Upper lobe of left lung (tissue), 6 donors: Measurements from ENCODE around the gene PLEKHG3. TPM values are rescaled to one million over a fixed set of nuclear protein-coding genes. Genes with fewer than 3 reads are reported as not detected.

Experiments
- ATAC-seq, 2 donors: fragments of 200-7000 bp; cut with Tn5 transposase; one replicate each; pipeline ENCODE4 v1.9.1; 2022; ENCODE audit warnings: mild to moderate bottlenecking in 2 of 2, moderate library complexity in 2 of 2; ENCODE audit not compliant: low FRiP score in 2 of 2
- DNase-seq, 2 donors: peaks; one replicate each; pipeline ENCODE4 v3.0.0-alpha.2; 2019 to 2020
- H3K27ac ChIP-seq, 4 donors: fragments of 200-600 bp; sonication (generic); one replicate each; pipeline ENCODE4 v1.5.1; 2016 to 2019
- H3K27me3 ChIP-seq, 4 donors: fragments of 200-600 bp; sonication (generic); one replicate each; pipeline ENCODE4 v1.5.1; 2017 to 2019
- H3K36me3 ChIP-seq, 4 donors: fragments of 200-600 bp; sonication (generic); one replicate each; pipeline ENCODE4 v1.5.1; 2016 to 2019
- H3K4me1 ChIP-seq, 4 donors: fragments of 200-600 bp; sonication (generic); one replicate each; pipeline ENCODE4 v1.5.1; 2018 to 2019
- H3K4me3 ChIP-seq, 4 donors: fragments of 200-600 bp; sonication (generic); one replicate each; pipeline ENCODE4 v1.5.1; 2017 to 2019; ENCODE audit warnings: mild to moderate bottlenecking in 2 of 4, moderate library complexity in 1 of 4
- H3K9me3 ChIP-seq, 4 donors: fragments of 200-600 bp; sonication (generic); one replicate each; pipeline ENCODE4 v1.5.1; 2018 to 2019
- EP300 ChIP-seq, 4 donors: sonication (generic); formaldehyde crosslinking; IDR thresholded peaks; one replicate each; pipeline ENCODE4 v1.5.1; 2017; ENCODE audit warnings: antibody characterized with exemption in 4 of 4, control low read depth in 2 of 4
- POLR2A ChIP-seq, 4 donors: fragments of 450-650 bp; IDR thresholded peaks; one replicate each; pipeline ENCODE4 v1.5.1; 2016 to 2017; ENCODE audit warnings: antibody characterized with exemption in 4 of 4, mild to moderate bottlenecking in 2 of 4
- POLR2AphosphoS5 ChIP-seq, 2 donors: sonication (generic); formaldehyde crosslinking; IDR thresholded peaks; one replicate each; pipeline ENCODE4 v1.5.1; 2017; ENCODE audit warnings: antibody characterized with exemption in 2 of 2
- WGBS, 2 donors: methylation state at CpG; one replicate each; pipeline ENCODE4 v1.1.5; 2017 to 2018; 5-methylcytosine and 5-hydroxymethylcytosine counted together
- total RNA-seq, 6 donors: library from RNA; depleted of rRNA in 4 of 6; stranded (reverse); fragments of >200 nt in 4 of 6; gene quantifications; one replicate each; pipeline versions ENCODE4 v1.1.0 to v1.2.1, GENCODE V29; 2016 to 2021
- TF ChIP-seq, protein P1 (sequence below), 6 experiments: fragments of 450-650 bp in 4 of 6; fragments of 200-600 bp in 2 of 6; sonication (generic) in 2 of 6; IDR thresholded peaks; one replicate each; pipeline ENCODE4 v1.5.1; 2016 to 2019; ENCODE audit warnings: antibody characterized with exemption in 6 of 6
- donor health status: DM: no; HTN: no; CAD: no; lungs with moderate emphysema.
- donor health status: DM: no; HTN: yes; CAD: no; lungs with severe emphysema.

PLEKHG3 gene
- total RNA-seq, 6 donors from 2014 or later, result 12.8 to 49.2 (median 34.8) TPM

DNA sequence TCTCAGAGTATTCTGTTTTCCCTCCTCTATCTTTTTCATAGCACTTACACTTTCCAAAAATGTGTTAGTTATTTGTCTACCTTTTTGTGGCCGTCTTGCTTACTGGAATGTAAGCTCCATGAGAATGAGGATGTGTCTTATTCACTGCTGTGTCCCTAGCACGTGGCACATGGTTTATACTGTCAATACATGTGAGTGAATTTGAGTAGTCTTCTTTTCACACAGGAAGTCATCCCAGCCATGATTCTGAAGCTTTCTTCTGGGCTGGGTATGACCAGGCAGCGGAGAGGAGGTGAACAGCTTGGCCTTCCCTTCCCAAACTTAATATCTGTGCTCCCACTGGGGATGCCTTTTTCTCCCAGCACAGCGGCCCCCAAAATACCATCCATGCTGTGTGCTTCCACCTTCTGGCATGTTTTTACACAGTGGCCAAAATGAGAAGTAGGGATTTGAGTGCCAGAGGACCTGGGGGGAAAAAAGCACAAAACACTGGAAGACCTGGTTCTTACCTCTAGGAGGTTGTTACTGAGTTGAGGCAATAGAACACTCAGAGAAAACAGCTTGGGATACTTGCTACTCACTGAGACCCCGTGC, 10.3 kb downstream of the PLEKHG3 start:
- Histone ChIP-seq H3K27ac (no peak overlapping the region), H3K27me3 (no peaks in the 10 kb centered on the region), H3K36me3 (no peaks in the 10 kb centered on the region), H3K4me1 (peaks cover 31 to 56% (median 32%) of the 10 kb centered on the region in 4 donors), H3K4me3 (no peak overlapping the region), H3K9me3 (peaks cover 0 to 9% (median 2%) of the 10 kb centered on the region in 4 donors)
- WGBS, 2 donors, result 78 to 82% methylated on average over 5 of the region's 5 CpGs
- no peak for TF ChIP-seq POLR2AphosphoS5 (IDR thresholded peaks at IDR 0.05)
- TF ChIP-seq, protein P1, sequence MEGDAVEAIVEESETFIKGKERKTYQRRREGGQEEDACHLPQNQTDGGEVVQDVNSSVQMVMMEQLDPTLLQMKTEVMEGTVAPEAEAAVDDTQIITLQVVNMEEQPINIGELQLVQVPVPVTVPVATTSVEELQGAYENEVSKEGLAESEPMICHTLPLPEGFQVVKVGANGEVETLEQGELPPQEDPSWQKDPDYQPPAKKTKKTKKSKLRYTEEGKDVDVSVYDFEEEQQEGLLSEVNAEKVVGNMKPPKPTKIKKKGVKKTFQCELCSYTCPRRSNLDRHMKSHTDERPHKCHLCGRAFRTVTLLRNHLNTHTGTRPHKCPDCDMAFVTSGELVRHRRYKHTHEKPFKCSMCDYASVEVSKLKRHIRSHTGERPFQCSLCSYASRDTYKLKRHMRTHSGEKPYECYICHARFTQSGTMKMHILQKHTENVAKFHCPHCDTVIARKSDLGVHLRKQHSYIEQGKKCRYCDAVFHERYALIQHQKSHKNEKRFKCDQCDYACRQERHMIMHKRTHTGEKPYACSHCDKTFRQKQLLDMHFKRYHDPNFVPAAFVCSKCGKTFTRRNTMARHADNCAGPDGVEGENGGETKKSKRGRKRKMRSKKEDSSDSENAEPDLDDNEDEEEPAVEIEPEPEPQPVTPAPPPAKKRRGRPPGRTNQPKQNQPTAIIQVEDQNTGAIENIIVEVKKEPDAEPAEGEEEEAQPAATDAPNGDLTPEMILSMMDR (IDR thresholded peaks at IDR 0.05), result no peak
- TF ChIP-seq EP300 (IDR thresholded peaks at IDR 0.05), result no peak
- no peak for TF ChIP-seq POLR2A (IDR thresholded peaks at IDR 0.05)
- ATAC-seq, result no peak
- no peak for DNase-seq

DNA sequence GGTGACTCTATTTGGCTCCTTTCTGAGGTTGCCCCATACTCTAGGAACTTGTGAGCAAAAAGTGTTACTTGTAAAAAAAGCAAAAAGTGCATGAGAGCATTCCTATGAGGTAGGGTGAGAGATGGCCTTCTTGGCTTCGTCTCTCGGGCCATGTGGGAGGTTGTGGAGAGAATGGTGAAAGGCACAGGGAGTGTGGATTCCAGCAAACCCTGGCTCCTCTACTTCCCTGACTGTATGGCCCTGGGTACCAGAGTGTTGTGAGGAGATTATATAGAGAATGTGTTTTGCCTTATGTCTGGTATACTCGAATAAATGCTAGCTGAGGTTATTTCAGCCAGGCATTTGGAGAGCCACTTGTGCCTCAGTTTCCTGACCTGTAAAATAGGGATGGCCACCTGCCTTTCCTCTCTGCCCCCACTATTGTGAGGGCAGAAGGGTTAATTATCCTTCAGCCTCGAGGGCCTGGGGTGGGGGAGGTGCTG, 11.0 kb downstream of the PLEKHG3 start:
- TF ChIP-seq EP300 (IDR thresholded peaks at IDR 0.05), result no peak
- no peak for TF ChIP-seq POLR2A (IDR thresholded peaks at IDR 0.05)
- TF ChIP-seq POLR2AphosphoS5 (IDR thresholded peaks at IDR 0.05), result no peak
- TF ChIP-seq, protein P1 (IDR thresholded peaks at IDR 0.05), result no peak
- 68 to 86% methylated on average over 3 to 4 of the region's 4 CpGs for WGBS, 2 donors
- Histone ChIP-seq H3K27me3 (no peaks in the 10 kb centered on the region), H3K4me1 (peaks cover 38 to 56% (median 38%) of the 10 kb centered on the region in 4 donors), H3K27ac (peak overlapping the region in 1 of 4 donors; percentile 72), H3K36me3 (no peaks in the 10 kb centered on the region), H3K9me3 (peaks cover 0 to 9% (median 2%) of the 10 kb centered on the region in 4 donors), H3K4me3 (no peak overlapping the region)
- ATAC-seq, result no peak
- DNase-seq, result peak in 1 of 2 donors; percentile 14

DNA sequence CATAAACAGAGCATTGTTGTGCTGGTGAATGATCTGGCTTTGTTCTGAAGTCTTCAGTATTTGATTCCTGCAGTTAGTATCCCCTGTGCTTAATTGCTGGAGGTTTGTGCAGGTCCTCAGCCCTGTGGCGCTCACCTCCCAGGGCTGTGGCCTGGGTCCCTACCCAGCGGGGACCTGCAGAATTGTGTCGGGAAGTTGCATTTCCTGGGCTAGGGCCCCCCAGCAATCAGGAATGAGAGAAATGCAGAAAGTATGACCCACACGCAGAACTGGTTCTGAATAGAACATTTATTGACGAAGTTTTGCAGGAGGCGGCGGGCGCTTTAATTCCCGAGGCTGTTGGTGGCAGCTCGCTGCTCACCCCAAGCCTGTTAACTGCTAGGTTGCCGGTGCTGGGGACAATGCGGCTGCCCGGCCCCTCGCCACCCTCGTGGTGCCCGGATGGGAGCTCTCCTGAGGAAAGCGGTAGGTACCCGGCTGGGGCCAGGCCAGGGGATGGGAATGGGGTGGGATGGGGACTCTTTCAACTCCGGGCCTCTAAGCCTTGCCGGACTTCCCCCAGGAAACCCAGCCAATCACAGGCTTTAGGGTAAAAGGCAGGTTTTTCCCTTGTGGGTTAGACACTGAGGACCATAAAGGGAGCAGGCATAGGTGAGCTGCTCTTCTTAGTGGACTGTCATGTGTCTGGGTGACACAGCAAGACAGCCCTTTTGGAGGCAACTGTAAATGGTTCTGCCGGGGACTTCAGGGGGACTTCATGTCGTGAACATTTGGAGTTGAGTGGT, 11.6 kb downstream of the PLEKHG3 start:
- Histone ChIP-seq H3K27me3 (no peaks in the 10 kb centered on the region), H3K36me3 (no peaks in the 10 kb centered on the region), H3K4me1 (peaks cover 42 to 56% (median 44%) of the 10 kb centered on the region in 4 donors), H3K4me3 (peak overlapping the region in 3 of 4 donors; percentile 9 to 37 (median 32)), H3K9me3 (peaks cover 0 to 9% (median 2%) of the 10 kb centered on the region in 4 donors), H3K27ac (peak overlapping the region; percentile 9 to 72 (median 67))
- WGBS, 2 donors, result 42 to 60% methylated on average over 17 to 21 of the region's 22 CpGs
- peak in 1 of 2 donors; percentile 80 for DNase-seq
- peak; percentile 24 to 30 for ATAC-seq
- TF ChIP-seq EP300 (IDR thresholded peaks at IDR 0.05) (no peak), POLR2AphosphoS5 (IDR thresholded peaks at IDR 0.05) (no peak), POLR2A (IDR thresholded peaks at IDR 0.05) (no peak)
- TF ChIP-seq, protein P1 (IDR thresholded peaks at IDR 0.05), result no peak

DNA sequence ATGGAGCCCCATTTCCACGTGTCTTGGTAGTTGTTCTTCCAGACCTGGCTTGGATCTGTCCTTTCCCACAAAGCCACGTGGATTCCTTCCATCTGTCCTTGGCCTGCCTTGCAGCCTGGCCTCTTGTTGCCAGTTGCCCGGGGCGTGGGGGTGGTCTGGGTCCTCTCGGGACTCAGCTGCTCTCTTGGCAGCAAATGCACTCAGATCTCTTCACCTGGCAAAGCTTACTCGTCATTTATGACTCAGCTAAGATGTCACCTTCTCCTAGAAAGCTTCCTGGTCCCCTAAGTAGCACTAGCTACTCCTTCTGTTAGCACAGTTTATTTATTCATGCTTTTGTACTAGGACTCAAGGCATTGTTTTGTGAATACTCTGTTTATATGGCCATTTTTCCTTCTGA, 13.6 kb downstream of the PLEKHG3 start:
- DNase-seq, result peak in 1 of 2 donors; percentile 28
- H3K36me3 ChIP-seq, result no peaks in the 10 kb centered on the region
- WGBS, 2 donors, result 49 to 58% methylated on average over 6 of the region's 6 CpGs
- H3K4me1 ChIP-seq, result peaks cover 57 to 74% (median 62%) of the 10 kb centered on the region in 4 donors
- peak overlapping the region; percentile 16 to 71 (median 28) for H3K27ac ChIP-seq
- H3K27me3 ChIP-seq, result no peaks in the 10 kb centered on the region
- H3K9me3 ChIP-seq, result peaks cover 0 to 9% (median 2%) of the 10 kb centered on the region in 4 donors
- TF ChIP-seq, protein P1 (IDR thresholded peaks at IDR 0.05), result no peak
- TF ChIP-seq POLR2A (IDR thresholded peaks at IDR 0.05) (no peak), POLR2AphosphoS5 (IDR thresholded peaks at IDR 0.05) (no peak), EP300 (IDR thresholded peaks at IDR 0.05) (no peak)
- ATAC-seq, result no peak
- no peak overlapping the region for H3K4me3 ChIP-seq
